Vagina (tissue), 2 donors: ENCODE data around the gene SHANK1. TPM values are rescaled to one million over a fixed set of nuclear protein-coding genes. Genes with fewer than 3 reads are reported as not detected.

Source experiments
- DNase-seq, 2 donors: peaks; one replicate each; pipeline ENCODE4 v3.0.0-alpha.2; 2017; ENCODE audit errors: extremely low spot score in 2 of 2
- H3K27ac ChIP-seq: fragments of 200-600 bp; sonication (generic); one replicate; pipeline ENCODE4 v1.5.1; 2019
- H3K27me3 ChIP-seq: fragments of 200-600 bp; sonication (generic); one replicate; pipeline ENCODE4 v1.5.1; 2019
- H3K36me3 ChIP-seq, 2 donors: fragments of 200-600 bp; sonication (generic); one replicate each; pipeline ENCODE4 v1.5.1; 2017 to 2019
- H3K4me1 ChIP-seq: fragments of 200-600 bp; sonication (generic); one replicate; pipeline ENCODE4 v1.5.1; 2019
- H3K4me3 ChIP-seq, 2 donors: fragments of 200-600 bp; sonication (generic); 1 replicate in 1 of 2; 2 replicates in 1 of 2; pipeline ENCODE4 v1.5.1; 2016 to 2019
- H3K9me3 ChIP-seq: fragments of 200-600 bp; sonication (generic); one replicate; pipeline ENCODE4 v1.5.1; 2019
- POLR2A ChIP-seq, 2 donors: fragments of 450-650 bp; IDR thresholded peaks; one replicate each; pipeline ENCODE4 v1.6.1; 2017; ENCODE audit warnings: antibody characterized with exemption in 2 of 2, mild to moderate bottlenecking in 2 of 2, moderate library complexity in 2 of 2
- POLR2AphosphoS5 ChIP-seq, 2 donors: sonication (generic); formaldehyde crosslinking; IDR thresholded peaks; one replicate each; pipeline ENCODE4 v1.9.0; 2017; ENCODE audit warnings: antibody characterized with exemption in 2 of 2, mild to moderate bottlenecking in 2 of 2, low read depth in 1 of 2; ENCODE audit not compliant: insufficient read depth in 1 of 2
- intact Hi-C: fragments of 100-400 bp; cut with DNase I; formaldehyde crosslinking; loops from one replicate; pipeline ENCODE4 v1.15.1; 2023
- total RNA-seq: library from RNA; depleted of rRNA; stranded (reverse); fragments of >200 nt; gene quantifications from one replicate; pipeline ENCODE4 v1.2.3, GENCODE V29; 2016
- TF ChIP-seq, protein P1 (sequence below), 3 experiments: fragments of 450-650 bp in 2 of 3; fragments of 200-600 bp in 1 of 3; sonication (generic) in 1 of 3; IDR thresholded peaks; one replicate each; pipeline ENCODE4 v1.5.1; 2017 to 2019; ENCODE audit warnings: antibody characterized with exemption in 3 of 3, mild to moderate bottlenecking in 2 of 3, moderate library complexity in 2 of 3

SHANK1 gene
- total RNA-seq, 1 donor from 2014 or later, result 0.98 TPM

DNA sequence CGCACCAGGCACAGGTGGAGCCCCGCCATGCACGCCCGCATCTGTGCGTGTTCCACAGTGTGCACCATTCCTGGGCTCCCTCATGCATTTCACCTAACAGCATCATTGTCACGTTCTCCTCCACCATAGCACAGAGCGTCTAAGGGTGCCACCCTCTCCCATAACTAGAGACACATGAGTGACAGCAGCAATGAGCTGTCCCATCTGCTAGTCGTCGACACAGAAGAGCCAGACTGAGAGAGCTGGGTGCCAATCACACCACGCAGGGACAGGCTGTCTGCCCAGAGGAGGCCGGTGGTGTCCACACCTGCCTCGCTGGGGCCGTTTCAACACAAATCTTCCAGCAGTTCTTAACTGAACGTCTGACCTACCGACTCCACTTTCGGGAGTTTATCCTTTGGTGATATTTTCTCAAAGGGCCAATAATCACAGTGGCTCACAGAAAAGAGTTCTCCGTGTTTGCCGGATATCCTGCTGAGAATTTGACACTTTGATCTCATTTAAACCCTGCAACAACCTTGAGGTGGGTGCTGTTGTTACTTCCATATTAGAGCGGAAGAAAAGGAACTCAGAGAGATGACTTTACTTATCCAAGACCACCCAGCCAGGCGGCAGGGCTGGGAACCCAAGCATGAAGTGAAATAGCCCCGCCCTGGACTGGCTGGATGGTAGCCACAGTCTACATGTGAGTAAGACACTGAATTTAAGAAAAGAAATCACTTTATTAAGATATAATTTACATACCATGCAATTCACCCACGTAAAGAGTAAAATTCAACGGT lies 19.7 kb upstream of the SHANK1 start:
- Histone ChIP-seq H3K4me3 (no peak overlapping the region), H3K4me1 (no peaks in the 10 kb centered on the region), H3K27ac (no peak overlapping the region), H3K27me3 (no peaks in the 10 kb centered on the region), H3K9me3 (no peaks in the 10 kb centered on the region), H3K36me3 (no peaks in the 10 kb centered on the region)
- DNase-seq, result no peak
- TF ChIP-seq POLR2A (IDR thresholded peaks at IDR 0.05) (no peak), POLR2AphosphoS5 (IDR thresholded peaks at IDR 0.05; ENCODE audit: insufficient read depth in 1 of 2, low read depth in 1 of 2) (no peak)
- TF ChIP-seq, protein P1, sequence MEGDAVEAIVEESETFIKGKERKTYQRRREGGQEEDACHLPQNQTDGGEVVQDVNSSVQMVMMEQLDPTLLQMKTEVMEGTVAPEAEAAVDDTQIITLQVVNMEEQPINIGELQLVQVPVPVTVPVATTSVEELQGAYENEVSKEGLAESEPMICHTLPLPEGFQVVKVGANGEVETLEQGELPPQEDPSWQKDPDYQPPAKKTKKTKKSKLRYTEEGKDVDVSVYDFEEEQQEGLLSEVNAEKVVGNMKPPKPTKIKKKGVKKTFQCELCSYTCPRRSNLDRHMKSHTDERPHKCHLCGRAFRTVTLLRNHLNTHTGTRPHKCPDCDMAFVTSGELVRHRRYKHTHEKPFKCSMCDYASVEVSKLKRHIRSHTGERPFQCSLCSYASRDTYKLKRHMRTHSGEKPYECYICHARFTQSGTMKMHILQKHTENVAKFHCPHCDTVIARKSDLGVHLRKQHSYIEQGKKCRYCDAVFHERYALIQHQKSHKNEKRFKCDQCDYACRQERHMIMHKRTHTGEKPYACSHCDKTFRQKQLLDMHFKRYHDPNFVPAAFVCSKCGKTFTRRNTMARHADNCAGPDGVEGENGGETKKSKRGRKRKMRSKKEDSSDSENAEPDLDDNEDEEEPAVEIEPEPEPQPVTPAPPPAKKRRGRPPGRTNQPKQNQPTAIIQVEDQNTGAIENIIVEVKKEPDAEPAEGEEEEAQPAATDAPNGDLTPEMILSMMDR (IDR thresholded peaks at IDR 0.05), result no peak
- intact Hi-C loops, result no loop called here

DNA sequence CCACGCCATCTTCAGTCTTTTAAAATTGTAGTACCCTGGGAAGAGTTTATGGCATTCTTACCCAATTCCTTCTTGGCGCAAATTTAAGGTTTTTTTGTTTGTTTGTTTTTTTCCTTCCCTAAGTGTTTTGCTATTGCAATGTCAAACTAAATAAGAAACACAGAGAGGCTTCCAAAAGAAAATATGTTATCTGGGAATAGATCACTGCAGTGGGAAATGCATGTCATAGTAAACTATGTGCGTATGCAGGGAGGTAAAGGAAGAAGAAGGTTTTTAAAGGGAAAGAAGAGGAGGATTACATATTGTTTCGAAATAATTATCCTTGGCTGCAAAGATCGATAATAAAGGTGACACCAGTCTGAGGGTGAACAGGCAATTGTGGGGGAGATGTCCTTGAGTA lies 16.7 kb upstream of the SHANK1 start:
- no peaks in the 10 kb centered on the region for H3K27me3 ChIP-seq
- TF ChIP-seq POLR2A (IDR thresholded peaks at IDR 0.05) (no peak), POLR2AphosphoS5 (IDR thresholded peaks at IDR 0.05; ENCODE audit: insufficient read depth in 1 of 2, low read depth in 1 of 2) (no peak)
- TF ChIP-seq, protein P1 (IDR thresholded peaks at IDR 0.05), result no peak

DNA sequence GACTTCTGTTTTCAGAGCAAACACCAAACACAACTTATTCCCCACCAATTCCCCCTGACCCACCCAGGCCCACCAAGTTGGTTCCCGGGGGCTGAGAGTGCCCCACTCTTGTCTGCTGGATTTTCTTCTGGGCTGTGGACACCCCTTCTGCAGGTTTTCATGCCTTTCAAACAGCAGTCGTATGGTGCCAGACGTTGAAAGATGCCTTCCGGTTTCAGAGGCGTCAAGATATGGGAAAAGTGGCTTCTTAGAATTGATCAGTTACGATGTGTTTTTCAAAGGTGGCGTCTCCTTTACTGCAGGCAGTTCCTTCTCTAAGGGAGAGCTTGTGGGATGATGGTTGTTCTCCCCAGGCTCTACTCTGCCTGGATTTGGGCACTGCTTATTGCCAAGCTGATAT lies 16.3 kb upstream of the SHANK1 start:
- no peak for TF ChIP-seq POLR2A (IDR thresholded peaks at IDR 0.05)
- TF ChIP-seq POLR2AphosphoS5 (IDR thresholded peaks at IDR 0.05; ENCODE audit: insufficient read depth in 1 of 2, low read depth in 1 of 2), result no peak
- TF ChIP-seq, protein P1 (IDR thresholded peaks at IDR 0.05), result no peak
- no peak for DNase-seq
- H3K36me3 ChIP-seq, result no peaks in the 10 kb centered on the region
- intact Hi-C loops, result no loop called here
- no peaks in the 10 kb centered on the region for H3K27me3 ChIP-seq
- no peaks in the 10 kb centered on the region for H3K9me3 ChIP-seq
- H3K4me3 ChIP-seq, result no peak overlapping the region
- H3K4me1 ChIP-seq, result no peaks in the 10 kb centered on the region
- H3K27ac ChIP-seq, result no peak overlapping the region

More for the DNA sequence above, 16.7 kb upstream of the SHANK1 start:
- H3K4me1 ChIP-seq, result no peaks in the 10 kb centered on the region
- no peaks in the 10 kb centered on the region for H3K36me3 ChIP-seq
- no peak overlapping the region for H3K27ac ChIP-seq
- no peak overlapping the region for H3K4me3 ChIP-seq
- no peak for DNase-seq
- intact Hi-C loops, result no loop called here
- no peaks in the 10 kb centered on the region for H3K9me3 ChIP-seq

DNA sequence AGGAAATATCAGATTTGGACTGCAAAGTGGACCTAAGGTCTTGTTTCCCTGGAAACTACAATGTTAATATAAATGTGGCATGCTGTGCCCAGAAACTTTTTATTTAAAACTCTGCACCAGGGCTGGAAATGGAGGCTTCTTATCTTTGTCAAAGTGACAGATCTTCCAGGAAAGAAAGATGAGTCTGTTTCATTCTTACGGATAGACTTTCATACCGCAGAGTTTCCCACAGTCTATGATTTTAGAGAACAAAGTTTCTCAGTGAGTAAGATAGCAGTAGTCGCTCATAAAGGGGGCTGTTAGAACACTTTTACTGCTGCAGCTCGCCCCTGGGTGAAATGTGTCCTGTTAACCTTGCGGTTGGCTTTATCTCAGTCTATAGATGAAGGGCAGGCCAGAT lies 10.3 kb upstream of the SHANK1 start:
- no peaks in the 10 kb centered on the region for H3K27me3 ChIP-seq
- H3K4me3 ChIP-seq, result no peak overlapping the region
- peaks cover 20% of the 10 kb centered on the region for H3K4me1 ChIP-seq
- no peaks in the 10 kb centered on the region for H3K9me3 ChIP-seq
- intact Hi-C loops, result no loop called here
- no peaks in the 10 kb centered on the region for H3K36me3 ChIP-seq
- no peak for DNase-seq
- H3K27ac ChIP-seq, result no peak overlapping the region
- TF ChIP-seq POLR2A (IDR thresholded peaks at IDR 0.05), result no peak
- no peak for TF ChIP-seq POLR2AphosphoS5 (IDR thresholded peaks at IDR 0.05; ENCODE audit: insufficient read depth in 1 of 2, low read depth in 1 of 2)
- TF ChIP-seq, protein P1 (IDR thresholded peaks at IDR 0.05), result no peak

DNA sequence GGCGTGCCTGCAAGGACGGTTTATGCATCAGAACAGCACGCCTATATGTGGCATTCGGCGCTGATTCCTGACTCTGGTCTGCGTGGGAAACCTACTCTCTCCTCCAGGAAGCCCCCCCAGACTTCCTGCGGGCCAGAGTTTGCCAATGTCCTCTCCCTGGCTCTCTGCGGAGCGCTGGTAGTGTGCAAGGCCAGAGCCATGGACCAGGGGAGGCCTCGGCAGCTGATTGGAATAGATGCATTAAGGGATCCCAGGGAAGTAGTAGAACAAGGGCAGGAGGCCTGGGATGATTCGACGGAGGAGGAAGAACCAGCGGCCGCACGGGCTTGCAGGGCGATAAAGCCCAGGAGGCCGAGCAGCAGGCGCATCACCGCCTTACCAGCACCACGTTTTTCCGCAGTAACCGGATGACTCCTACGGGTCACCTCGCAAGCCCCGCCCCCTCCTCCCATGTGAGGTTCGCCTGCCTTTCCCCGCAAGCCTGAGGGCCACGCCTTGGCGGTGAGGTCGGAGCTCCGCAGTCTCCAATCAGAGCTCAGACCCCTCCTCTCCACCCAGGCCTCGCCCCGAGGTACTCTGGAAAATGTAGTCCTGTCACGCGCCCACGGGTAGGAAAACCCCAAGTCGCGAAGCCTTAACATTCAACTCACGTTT lies 8.6 kb upstream of the SHANK1 start:
- Histone ChIP-seq H3K4me1 (peaks cover 32% of the 10 kb centered on the region), H3K36me3 (no peaks in the 10 kb centered on the region), H3K27ac (no peak overlapping the region), H3K9me3 (no peaks in the 10 kb centered on the region), H3K4me3 (no peak overlapping the region), H3K27me3 (no peaks in the 10 kb centered on the region)
- TF ChIP-seq, protein P1 (IDR thresholded peaks at IDR 0.05), result no peak
- TF ChIP-seq POLR2A (IDR thresholded peaks at IDR 0.05) (no peak), POLR2AphosphoS5 (IDR thresholded peaks at IDR 0.05; ENCODE audit: insufficient read depth in 1 of 2, low read depth in 1 of 2) (peak in 1 of 2 donors; percentile 59)
- DNase-seq, result peak in 1 of 2 donors; percentile 89
- intact Hi-C loops, result no loop called here
